Midbrain (tissue), 1 donor: Measurements from ENCODE around the gene HSD3B1.

Source experiments
- DNase-seq: peaks from one replicate; lab custom pipeline; 2025; lab: John Stamatoyannopoulos, UW

Gene HSD3B1

GRCh38 chr1:119506941-119507340 is at the start of gene HSD3B1:
Gene HSD3B1 (plus strand): TSS chr1:119507210. CDS start chr1:119507477, 267 bp downstream.
- no peak for DNase-seq

GRCh38 chr1:119462964-119463363 is 44.0 kb upstream of the HSD3B1 start:
- DNase-seq: no peak

GRCh38 chr1:119463569-119463968 is 43.4 kb upstream of the HSD3B1 start:
- no peak for DNase-seq

DNA sequence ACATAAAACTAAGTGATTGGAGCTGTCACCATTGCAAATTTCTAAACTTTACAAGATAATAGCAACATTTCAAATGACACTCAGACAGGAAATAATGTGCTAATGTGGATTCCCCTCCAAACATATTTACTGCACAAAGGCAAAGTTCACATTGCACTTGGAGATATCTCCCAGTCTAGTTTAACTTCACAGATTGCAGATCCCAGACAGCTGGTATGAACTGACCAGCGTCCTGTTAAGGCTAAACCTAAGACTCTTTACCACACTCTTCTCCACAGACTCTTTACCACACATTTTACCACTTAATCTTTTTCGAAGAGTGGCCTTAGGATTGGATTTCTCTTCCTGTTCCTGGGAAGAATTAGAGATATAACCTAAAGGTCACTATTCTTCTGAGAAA is 40.6 kb upstream of the HSD3B1 start:
- DNase-seq: no peak

- no peak for DNase-seq
Observed at GRCh38 chr1:119467219-119467618, 39.8 kb upstream of the HSD3B1 start.

GRCh38 chr1:119467857-119468668 is 38.9 kb upstream of the HSD3B1 start:
- DNase-seq: no peak

DNA sequence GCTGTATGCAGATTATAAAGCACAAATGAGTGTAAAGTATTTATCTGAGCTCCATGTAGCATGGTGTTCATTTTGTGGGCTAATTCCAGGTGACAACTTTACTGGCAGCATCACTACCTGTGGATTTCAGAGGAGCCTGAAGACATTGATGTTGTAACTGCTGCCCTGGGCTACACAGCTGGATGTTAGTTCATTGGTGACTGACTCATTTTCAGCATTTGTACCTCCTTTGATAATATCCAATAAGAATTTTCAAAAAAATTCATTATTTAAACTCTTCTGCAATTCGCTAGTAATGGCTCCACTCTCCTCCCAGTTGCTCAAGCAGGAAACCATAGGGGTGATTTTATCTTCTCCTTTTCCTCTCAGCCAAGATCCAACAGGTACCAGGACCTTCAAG is 37.3 kb upstream of the HSD3B1 start:
- no peak for DNase-seq

- no peak for DNase-seq
Observed at GRCh38 chr1:119470377-119470776, 36.6 kb upstream of the HSD3B1 start.

DNA sequence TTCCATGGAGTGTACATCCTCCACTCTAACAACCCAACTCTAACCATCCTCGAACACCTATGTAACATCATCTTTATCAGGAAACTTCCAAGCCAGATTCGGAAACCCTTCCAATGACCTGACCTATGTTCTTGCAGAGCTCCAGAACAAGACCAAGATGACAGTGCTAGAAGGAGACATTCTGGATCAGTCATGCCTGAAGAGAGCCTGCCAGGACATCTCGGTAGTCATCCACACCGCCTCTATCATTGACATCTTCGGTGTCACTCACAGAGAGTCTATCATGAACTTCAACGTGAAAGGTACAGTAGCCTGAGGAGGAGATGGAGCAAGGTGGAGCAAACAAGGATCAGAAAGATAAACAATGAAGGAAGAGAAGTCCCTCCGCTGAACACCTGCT is 36.1 kb upstream of the HSD3B1 start:
- DNase-seq: no peak

- no peak for DNase-seq
Observed at GRCh38 chr1:119471566-119471965, 35.4 kb upstream of the HSD3B1 start.

GRCh38 chr1:119472080-119472818 is 34.8 kb upstream of the HSD3B1 start:
- no peak for DNase-seq

DNA sequence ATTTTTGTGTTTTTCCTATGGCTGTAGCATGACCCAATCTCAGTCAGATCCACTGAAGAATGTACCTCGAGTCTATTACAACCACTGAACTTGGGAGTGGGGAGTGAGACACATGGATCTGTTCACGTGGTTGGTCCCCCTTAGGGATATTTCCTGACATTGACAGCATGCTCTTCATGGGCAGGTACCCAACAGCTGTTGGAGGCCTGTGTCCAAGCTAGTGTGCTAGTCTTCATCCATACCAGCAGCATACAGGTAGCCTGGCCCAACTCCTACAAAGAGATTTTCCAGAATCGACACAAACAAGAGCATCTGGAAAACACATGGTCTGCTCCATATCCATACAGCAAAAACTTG is 34.2 kb upstream of the HSD3B1 start:
- DNase-seq: no peak

- DNase-seq: no peak
Observed at GRCh38 chr1:119475866-119476439, 31.1 kb upstream of the HSD3B1 start.

- DNase-seq: no peak
Observed at GRCh38 chr1:119477710-119478109, 29.3 kb upstream of the HSD3B1 start.

DNA sequence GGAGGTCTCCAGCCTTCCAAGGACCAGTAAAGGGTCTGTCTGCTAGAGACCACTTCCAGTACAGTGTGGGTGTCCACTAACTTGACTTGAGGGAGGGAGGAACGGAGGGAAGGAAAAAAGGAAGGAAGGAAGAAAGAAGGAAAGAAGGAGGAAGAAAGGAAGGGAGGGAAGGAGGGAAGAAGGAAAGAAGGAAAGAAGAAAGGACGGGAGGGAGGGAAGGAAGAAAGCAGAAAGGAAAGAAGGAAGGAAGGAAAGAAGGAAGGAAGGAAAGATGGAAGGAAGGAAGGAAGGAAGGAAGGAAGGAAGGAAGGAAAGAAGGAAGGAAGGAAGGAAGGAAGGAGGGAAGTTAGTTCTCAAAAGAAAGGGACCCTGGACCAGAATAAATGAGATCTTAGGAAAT is 26.8 kb upstream of the HSD3B1 start:
- no peak for DNase-seq

DNA sequence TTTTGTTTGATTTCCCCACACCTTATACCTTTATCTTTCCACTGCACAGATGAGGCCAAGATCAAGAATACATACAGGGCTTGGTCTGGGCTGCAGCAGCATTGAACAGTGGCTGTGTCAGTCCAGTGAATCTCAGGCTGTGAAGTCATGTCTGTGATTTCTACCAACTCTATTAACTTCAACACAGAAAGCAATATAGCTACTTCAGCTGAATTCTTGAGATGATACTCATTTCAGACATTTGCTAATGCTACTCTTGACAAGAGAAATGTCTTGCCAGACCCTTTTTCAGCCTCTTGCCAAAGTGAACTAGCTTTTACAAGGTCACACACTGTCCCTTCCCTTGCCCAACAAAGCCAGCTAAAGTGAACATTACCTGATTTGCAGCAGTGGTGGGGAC is 25.1 kb upstream of the HSD3B1 start:
- no peak for DNase-seq

- DNase-seq: no peak
Observed at GRCh38 chr1:119482517-119483425, 24.2 kb upstream of the HSD3B1 start.

- DNase-seq: no peak
Observed at GRCh38 chr1:119483441-119484200, 23.4 kb upstream of the HSD3B1 start.

DNA sequence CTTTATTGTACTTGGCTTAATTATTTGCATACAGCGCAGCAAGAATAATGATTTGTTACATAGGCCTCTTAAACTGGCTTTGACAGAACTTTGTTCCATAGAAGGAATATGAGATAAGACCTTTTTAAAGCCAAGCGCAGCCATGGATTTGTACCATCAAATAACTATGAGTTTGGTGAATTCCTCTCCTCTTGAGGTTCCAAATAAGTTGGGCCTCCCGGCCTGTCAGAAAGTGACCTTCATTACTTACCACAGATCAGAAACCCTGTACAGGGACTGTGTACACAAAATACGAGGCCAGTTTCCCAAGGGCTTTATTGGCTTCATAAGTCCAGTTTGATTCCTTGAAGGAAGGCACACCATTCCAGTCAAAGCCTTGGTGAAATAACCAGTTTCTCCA is 21.8 kb upstream of the HSD3B1 start:
- DNase-seq: no peak

DNA sequence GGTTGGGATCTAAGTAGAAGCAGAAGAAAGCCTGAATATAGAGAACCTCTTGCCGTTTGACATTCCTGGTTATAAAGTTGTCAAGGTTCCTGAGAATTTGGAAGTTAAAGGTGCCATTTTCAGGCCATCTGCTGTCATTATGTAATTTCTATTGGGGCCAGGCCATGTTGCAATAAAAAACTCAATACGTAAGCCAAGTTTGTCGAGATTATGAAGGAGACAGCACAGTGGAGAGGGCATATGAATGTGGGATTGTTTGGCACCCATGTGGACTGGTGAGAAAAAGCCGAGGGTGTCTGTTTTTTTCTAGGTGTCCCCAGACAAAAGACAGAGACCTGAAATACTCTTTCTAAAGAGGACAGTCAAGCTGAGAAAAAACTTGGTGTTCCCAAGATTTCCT is 18.8 kb upstream of the HSD3B1 start:
- no peak for DNase-seq

DNA sequence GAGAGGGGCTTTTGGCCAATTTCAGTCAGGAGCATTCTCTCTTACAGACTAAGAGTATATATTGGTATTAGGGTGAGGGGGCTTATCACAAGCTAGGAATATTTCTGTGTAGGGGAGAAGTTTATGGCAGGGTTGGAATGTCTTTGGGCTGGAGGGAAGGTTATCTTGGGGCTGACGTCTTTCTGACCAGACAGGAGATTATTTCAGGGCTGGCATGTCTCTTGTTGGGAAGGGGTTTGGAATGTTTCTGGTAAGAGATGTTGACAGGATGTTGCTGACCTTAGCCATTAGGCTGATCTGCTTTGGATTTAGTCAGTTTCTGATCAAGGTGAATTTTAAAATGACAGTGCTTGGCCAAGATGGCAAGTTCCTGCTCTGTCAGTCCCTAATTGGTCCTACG is 17.8 kb upstream of the HSD3B1 start:
- DNase-seq: no peak
